GM12873 (cell line): ENCODE measurements around the gene DISC1.

Experiments
- CTCF ChIP-seq: IDR thresholded peaks from 2 replicates; pipeline ENCODE4 v1.5.1; 2012; ENCODE audit warnings: low read depth, mild to moderate bottlenecking, moderate library complexity, low read length, control low read depth; ENCODE audit not compliant: insufficient read depth; ENCODE audit errors: missing control alignments

DISC1 gene

GRCh38 chr1:231590453-231591198 is 36.0 kb upstream of the DISC1 start:
- TF ChIP-seq CTCF: peak; percentile 74

GRCh38 chr1:231591466-231591865 is 35.1 kb upstream of the DISC1 start:
- TF ChIP-seq CTCF: no peak

GRCh38 chr1:231592809-231593208 is 33.8 kb upstream of the DISC1 start:
- TF ChIP-seq CTCF: no peak

GRCh38 chr1:231594123-231594522 is 32.5 kb upstream of the DISC1 start:
- TF ChIP-seq CTCF: no peak

DNA sequence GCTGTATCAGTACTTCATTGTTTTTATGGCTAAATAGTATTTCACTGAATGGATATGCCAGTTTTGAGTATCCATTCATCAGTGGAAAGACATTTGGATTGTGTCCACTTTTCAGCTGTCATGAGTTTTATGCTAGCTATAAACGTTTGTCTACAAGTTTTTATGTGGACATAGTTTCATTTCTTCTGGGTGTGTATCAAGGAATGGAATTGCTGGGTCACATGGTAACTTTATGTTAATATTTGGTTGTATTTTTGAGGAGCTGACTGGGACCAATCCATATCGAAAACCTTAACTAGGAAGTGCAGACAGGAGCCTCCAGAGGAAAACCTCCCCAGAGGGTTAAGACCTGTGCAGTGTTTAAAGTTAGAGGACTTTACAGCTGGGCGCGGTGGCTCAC is 31.8 kb upstream of the DISC1 start:
- no peak for TF ChIP-seq CTCF

DNA sequence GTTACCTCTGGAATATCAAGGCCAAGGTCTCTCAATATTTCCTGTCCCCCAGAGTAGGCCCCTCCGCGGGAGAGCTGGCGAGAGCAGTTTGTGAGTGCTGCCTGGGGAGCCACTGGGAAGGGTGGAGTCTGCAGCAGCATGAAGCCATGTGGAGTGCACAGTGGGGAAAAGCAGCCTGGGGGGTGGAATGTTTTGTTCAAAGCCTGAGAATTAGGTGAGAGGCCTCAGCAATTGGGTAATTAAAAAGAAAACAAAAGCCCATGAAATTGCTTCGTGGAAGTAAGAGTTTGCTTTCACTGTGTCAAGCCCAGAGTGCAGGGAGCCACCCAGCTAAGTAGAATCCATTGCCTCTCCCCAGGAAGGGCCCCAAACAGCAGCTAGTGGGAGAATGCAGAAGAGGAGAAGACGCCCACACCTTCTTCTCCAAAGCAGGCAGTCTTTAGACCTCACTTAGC is 30.2 kb upstream of the DISC1 start:
- TF ChIP-seq CTCF: no peak

GRCh38 chr1:231597971-231598370 is 28.6 kb upstream of the DISC1 start:
- no peak for TF ChIP-seq CTCF
